ENCODE results near the gene PRDM16. TPM values are rescaled to one million over a fixed set of nuclear protein-coding genes. Genes with fewer than 3 reads are reported as not detected.

Gene PRDM16
- polyA plus RNA-seq, 1 donor from 2014 or later, result 0.21 TPM

- Histone ChIP-seq H3K4me2 (ENCODE audit: low read length) (no peak overlapping the region), H3K9me3 (ENCODE audit: low read length) (no peaks in the 10 kb centered on the region)
- no peak for TF ChIP-seq SMC3 (conservative IDR thresholded peaks at IDR 0.05; ENCODE audit: poor library complexity)
- TF ChIP-seq EZH2 (IDR thresholded peaks at IDR 0.05; ENCODE audit: borderline replicate concordance, insufficient read depth, low read length, poor library complexity, severe bottlenecking), result no peak
- no peak for TF ChIP-seq TAF1 (IDR thresholded peaks at IDR 0.05; ENCODE audit: low read depth)
- no peak for TF ChIP-seq MXI1 (conservative IDR thresholded peaks at IDR 0.05; ENCODE audit: poor library complexity, severe bottlenecking)
- no peak for TF ChIP-seq POLR2AphosphoS5 (IDR thresholded peaks at IDR 0.05)
Measured at GRCh38 chr1:3404801-3405200, 335.8 kb downstream of the PRDM16 start.

GRCh38 chr1:3405491-3405890, 336.5 kb downstream of the PRDM16 start:
- Histone ChIP-seq H3K79me2 (replicated peaks; ENCODE audit: insufficient read depth, low read length) (no peaks in the 10 kb centered on the region), H3K27ac (ENCODE audit: low read length) (no peak overlapping the region), H2AFZ (ENCODE audit: low read depth, low read length) (no peak overlapping the region), H3K36me3 (ENCODE audit: insufficient read depth, low read length) (no peaks in the 10 kb centered on the region), H3K4me3 (ENCODE audit: low read length) (no peak overlapping the region), H4K20me1 (ENCODE audit: insufficient read depth) (no peaks in the 10 kb centered on the region), H3K9me2 (ENCODE audit: insufficient read depth, low read length) (no peaks in the 10 kb centered on the region), H3K9me3 (ENCODE audit: low read length) (no peaks in the 10 kb centered on the region), H3F3A (ENCODE audit: insufficient read depth, low read length, poor library complexity, severe bottlenecking) (no peaks in the 10 kb centered on the region), H3K4me2 (ENCODE audit: low read length) (no peak overlapping the region), H3K9ac (ENCODE audit: low read length) (no peak overlapping the region), H3K27me3 (ENCODE audit: insufficient read depth, low read depth, low read length) (no peaks in the 10 kb centered on the region)
- TF ChIP-seq EP300 (conservative IDR thresholded peaks at IDR 0.05; ENCODE audit: poor library complexity, severe bottlenecking) (no peak), TAF1 (IDR thresholded peaks at IDR 0.05; ENCODE audit: low read depth) (no peak), MXI1 (conservative IDR thresholded peaks at IDR 0.05; ENCODE audit: poor library complexity, severe bottlenecking) (no peak), EZH2 (IDR thresholded peaks at IDR 0.05; ENCODE audit: borderline replicate concordance, insufficient read depth, low read length, poor library complexity, severe bottlenecking) (no peak), SMC3 (conservative IDR thresholded peaks at IDR 0.05; ENCODE audit: poor library complexity) (no peak), REST (IDR thresholded peaks at IDR 0.05; ENCODE audit: borderline replicate concordance) (no peak), POLR2AphosphoS5 (IDR thresholded peaks at IDR 0.05) (no peak), RAD21 (conservative IDR thresholded peaks at IDR 0.05) (no peak), CTCF (IDR thresholded peaks at IDR 0.05; ENCODE audit: poor library complexity, severe bottlenecking) (no peak)

More at GRCh38 chr1:3404801-3405200, 335.8 kb downstream of the PRDM16 start:
- H3K9ac ChIP-seq (ENCODE audit: low read length), result no peak overlapping the region
- no peak overlapping the region for H2AFZ ChIP-seq (ENCODE audit: low read depth, low read length)
- H3F3A ChIP-seq (ENCODE audit: insufficient read depth, low read length, poor library complexity, severe bottlenecking), result no peaks in the 10 kb centered on the region
- no peak overlapping the region for H3K27ac ChIP-seq (ENCODE audit: low read length)
- no peak overlapping the region for H3K4me3 ChIP-seq (ENCODE audit: low read length)
- no peaks in the 10 kb centered on the region for H3K79me2 ChIP-seq (replicated peaks; ENCODE audit: insufficient read depth, low read length)
- no peaks in the 10 kb centered on the region for H4K20me1 ChIP-seq (ENCODE audit: insufficient read depth)
- no peaks in the 10 kb centered on the region for H3K36me3 ChIP-seq (ENCODE audit: insufficient read depth, low read length)
- no peaks in the 10 kb centered on the region for H3K9me2 ChIP-seq (ENCODE audit: insufficient read depth, low read length)
- H3K27me3 ChIP-seq (ENCODE audit: insufficient read depth, low read depth, low read length), result no peaks in the 10 kb centered on the region

Data from neural cell (in vitro differentiated cells).